Lower lobe of right lung (tissue), 2 donors: ENCODE measurements around the gene COL19A1. TPM values are rescaled to one million over a fixed set of nuclear protein-coding genes. Genes with fewer than 3 reads are reported as not detected.
A peak's percentile ranks its signal among the peaks of the same experiment; 100 is the strongest.

Experiments used
- ATAC-seq, 2 donors: fragments of 200-7000 bp; cut with Tn5 transposase; one replicate each; pipeline ENCODE4 v1.9.1; 2020 to 2022; ENCODE audit warnings: mild to moderate bottlenecking in 2 of 2, moderate library complexity in 2 of 2
- DNase-seq: peaks from one replicate; pipeline ENCODE4 v3.0.0-alpha.2; 2020
- H3K27ac ChIP-seq: fragments of 200-600 bp; one replicate; pipeline ENCODE4 v1.8.0; 2022
- H3K27me3 ChIP-seq: fragments of 200-600 bp; one replicate; pipeline ENCODE4 v1.8.0; 2022; ENCODE audit warnings: low read depth
- H3K36me3 ChIP-seq: fragments of 200-600 bp; one replicate; pipeline ENCODE4 v1.8.0; 2022; ENCODE audit warnings: mild to moderate bottlenecking
- H3K4me1 ChIP-seq: fragments of 200-600 bp; one replicate; pipeline ENCODE4 v1.8.0; 2022
- H3K4me3 ChIP-seq: fragments of 200-600 bp; one replicate; pipeline ENCODE4 v1.8.0; 2022; ENCODE audit warnings: mild to moderate bottlenecking
- H3K9me3 ChIP-seq: fragments of 200-600 bp; one replicate; pipeline ENCODE4 v1.8.0; 2022
- intact Hi-C: fragments of 100-400 bp; cut with DNase I; formaldehyde crosslinking; loops from one replicate; pipeline ENCODE4 v1.11.0; 2022
- total RNA-seq: library from RNA; stranded (reverse); fragmentation: NEBNext Ultra II Directional; extraction: Animal tissue kit (Norgen Biotek cat#: 25700); gene quantifications from one replicate; pipeline ENCODE4 v1.2.1, GENCODE V29; 2021
- TF ChIP-seq, protein P1 (sequence below): fragments of 200-600 bp; IDR thresholded peaks from one replicate; pipeline ENCODE4 v1.8.0; 2022; ENCODE audit warnings: antibody characterized with exemption, mild to moderate bottlenecking
- donor health status: DM: no; HTN: yes; CAD: no; lungs with severe emphysema.

The COL19A1 gene
- total RNA-seq, 1 donor from 2014 or later = not detected

DNA sequence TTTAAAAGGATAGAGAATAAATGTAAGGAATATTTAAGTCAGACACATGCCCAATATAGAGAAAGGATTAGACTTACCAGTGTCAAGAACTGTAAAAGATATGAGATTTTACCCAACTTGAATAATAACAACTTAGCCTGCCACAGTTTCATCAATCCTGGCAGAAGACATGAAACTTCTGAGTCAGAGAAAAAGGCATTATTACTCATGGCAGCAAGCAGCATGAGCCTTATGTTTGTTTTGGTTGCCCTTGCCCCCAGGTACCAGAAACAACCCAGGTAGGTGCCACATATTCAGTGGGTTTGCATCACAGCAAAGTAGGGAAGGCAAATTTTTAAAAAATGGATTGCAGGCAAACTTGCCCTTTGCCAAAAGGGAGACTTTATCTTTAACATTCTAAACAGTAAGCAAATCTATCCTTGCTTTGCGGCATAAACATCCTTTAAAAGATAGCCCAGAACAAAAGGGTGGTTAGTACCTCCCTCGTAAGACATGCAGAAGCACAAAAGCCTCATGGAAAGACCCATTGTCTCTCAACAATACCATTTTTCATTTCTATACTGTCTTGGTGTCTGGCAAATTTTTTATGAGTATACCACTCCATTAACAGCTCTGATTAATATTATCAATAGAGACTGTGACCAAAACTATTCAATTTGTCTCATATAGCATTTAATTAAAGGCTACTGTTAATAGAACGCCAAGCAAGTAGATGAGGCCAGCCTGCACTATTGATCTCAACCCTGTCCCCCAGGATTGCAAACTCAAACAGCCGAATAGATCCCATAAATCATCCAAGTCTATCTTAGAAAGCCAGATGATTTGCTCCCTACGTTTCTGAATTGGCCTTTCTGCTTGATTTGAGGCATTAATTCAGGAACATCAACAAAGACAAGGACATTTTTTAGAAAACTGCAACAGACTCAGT, 185.1 kb downstream of the COL19A1 start:
- DNase-seq (no peak), ATAC-seq (no peak)
- H3K36me3 ChIP-seq = no peaks in the 10 kb centered on the region
- no peak overlapping the region for H3K27ac ChIP-seq
- TF ChIP-seq, protein P1, sequence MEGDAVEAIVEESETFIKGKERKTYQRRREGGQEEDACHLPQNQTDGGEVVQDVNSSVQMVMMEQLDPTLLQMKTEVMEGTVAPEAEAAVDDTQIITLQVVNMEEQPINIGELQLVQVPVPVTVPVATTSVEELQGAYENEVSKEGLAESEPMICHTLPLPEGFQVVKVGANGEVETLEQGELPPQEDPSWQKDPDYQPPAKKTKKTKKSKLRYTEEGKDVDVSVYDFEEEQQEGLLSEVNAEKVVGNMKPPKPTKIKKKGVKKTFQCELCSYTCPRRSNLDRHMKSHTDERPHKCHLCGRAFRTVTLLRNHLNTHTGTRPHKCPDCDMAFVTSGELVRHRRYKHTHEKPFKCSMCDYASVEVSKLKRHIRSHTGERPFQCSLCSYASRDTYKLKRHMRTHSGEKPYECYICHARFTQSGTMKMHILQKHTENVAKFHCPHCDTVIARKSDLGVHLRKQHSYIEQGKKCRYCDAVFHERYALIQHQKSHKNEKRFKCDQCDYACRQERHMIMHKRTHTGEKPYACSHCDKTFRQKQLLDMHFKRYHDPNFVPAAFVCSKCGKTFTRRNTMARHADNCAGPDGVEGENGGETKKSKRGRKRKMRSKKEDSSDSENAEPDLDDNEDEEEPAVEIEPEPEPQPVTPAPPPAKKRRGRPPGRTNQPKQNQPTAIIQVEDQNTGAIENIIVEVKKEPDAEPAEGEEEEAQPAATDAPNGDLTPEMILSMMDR = no peak
- no peaks in the 10 kb centered on the region for H3K4me1 ChIP-seq
- no peaks in the 10 kb centered on the region for H3K9me3 ChIP-seq
- intact Hi-C loops = no loop called here
- H3K27me3 ChIP-seq = no peaks in the 10 kb centered on the region
- H3K4me3 ChIP-seq = no peak overlapping the region

DNA sequence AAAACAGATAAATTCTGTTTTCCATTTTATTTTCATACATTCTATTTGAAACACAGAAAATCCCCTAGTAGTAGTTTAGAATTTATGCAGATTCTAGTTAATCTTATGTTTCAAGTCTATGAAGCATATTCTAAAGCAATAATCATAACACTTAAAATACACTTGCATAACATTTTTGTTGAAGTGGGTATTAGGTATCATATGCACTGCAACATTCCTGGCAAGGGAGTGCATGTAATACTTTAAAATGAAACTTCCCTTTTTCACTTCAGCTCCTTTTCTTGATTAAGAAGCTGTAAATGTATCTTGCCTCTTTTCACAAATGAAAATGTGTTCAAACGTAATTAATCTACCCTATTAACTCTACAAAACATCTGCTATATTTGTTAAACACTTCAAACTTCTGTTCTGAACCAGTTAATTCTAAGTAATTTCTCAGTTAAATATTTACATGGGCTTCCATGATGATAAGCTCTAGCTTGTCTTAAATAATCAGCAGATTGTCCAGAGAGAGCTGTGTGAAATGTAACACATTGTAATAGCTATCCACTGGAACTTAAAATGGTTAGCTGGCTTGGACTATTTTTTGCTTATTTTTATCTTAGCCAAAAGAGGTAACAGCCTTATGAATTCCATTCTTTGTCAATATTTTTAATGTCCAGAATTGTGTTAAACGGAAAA, 192.8 kb downstream of the COL19A1 start:
- Histone ChIP-seq H3K4me3 (no peak overlapping the region), H3K9me3 (no peaks in the 10 kb centered on the region), H3K27ac (no peak overlapping the region), H3K27me3 (no peaks in the 10 kb centered on the region), H3K4me1 (no peaks in the 10 kb centered on the region), H3K36me3 (no peaks in the 10 kb centered on the region)
- TF ChIP-seq, protein P1 = no peak
- intact Hi-C loops = no loop called here
- peak; percentile 50 to 61 for ATAC-seq
- no peak for DNase-seq

DNA sequence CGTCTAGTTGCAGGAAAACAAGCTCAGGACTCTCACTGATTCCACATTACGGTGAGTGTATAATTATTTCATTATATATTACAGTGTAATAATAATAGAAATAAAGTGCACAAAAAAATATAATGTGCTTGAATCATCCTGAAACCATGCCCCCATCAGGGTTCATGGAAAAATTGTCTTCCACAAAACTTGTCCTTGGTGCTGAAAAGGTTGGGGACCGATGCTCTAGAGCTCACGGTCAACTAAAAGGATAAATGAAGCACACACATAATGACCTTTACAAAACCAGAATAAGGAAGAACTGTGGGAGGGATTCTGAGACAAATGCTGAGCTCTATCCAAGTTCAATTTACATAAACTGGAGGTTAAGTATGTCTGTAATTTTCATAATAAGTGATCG, 194.3 kb downstream of the COL19A1 start:
- Histone ChIP-seq H3K4me1 (no peaks in the 10 kb centered on the region), H3K9me3 (no peaks in the 10 kb centered on the region), H3K27me3 (no peaks in the 10 kb centered on the region), H3K36me3 (no peaks in the 10 kb centered on the region), H3K4me3 (no peak overlapping the region), H3K27ac (no peak overlapping the region)
- ATAC-seq (no peak), DNase-seq (no peak)
- intact Hi-C loops = no loop called here
- TF ChIP-seq, protein P1 = no peak

DNA sequence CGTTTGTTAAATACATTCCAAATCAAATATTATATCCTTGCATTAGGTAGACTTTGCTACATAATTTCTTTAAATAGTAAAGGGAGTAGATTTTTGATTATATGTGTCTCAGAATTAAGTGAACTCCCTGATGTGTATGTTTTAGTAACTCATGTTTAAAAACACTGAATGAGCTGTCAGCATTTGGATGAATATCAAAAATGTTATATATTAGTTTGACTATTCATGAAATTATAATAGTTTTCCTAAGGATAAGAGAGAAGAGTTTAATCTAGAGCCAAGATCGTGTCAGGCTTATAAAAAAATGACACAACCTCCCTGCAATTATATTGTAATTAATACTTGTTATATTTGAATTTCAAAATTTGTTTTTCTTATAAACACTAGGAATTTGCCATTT, 195.2 kb downstream of the COL19A1 start:
- no peak overlapping the region for H3K4me3 ChIP-seq
- no peak for DNase-seq
- TF ChIP-seq, protein P1 = no peak
- no peaks in the 10 kb centered on the region for H3K36me3 ChIP-seq
- no peaks in the 10 kb centered on the region for H3K4me1 ChIP-seq
- no peaks in the 10 kb centered on the region for H3K9me3 ChIP-seq
- ATAC-seq = no peak
- H3K27me3 ChIP-seq = no peaks in the 10 kb centered on the region
- intact Hi-C loops = no loop called here
- no peak overlapping the region for H3K27ac ChIP-seq

DNA sequence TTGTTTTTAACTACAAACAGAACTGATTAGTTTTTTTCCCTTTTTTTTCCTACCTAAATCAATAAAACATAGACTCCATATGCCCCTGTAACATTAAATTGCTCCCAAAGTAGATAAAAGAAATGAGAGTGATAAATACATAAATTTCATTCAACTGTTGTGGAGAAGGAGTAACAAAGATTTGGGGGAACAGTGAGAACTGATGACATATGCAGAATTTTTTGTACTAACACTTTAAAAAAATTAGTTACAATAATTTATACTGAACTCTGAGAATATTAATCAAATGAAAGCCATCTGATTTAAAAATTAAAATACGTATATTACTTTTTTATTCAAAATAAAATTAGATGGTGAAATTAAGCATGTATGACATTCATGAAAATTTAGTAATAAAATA, 195.7 kb downstream of the COL19A1 start:
- ATAC-seq = no peak
- no peaks in the 10 kb centered on the region for H3K36me3 ChIP-seq
- intact Hi-C loops = no loop called here

More for the DNA sequence above, 195.7 kb downstream of the COL19A1 start:
- no peak overlapping the region for H3K27ac ChIP-seq
- TF ChIP-seq, protein P1 = no peak
- H3K4me1 ChIP-seq = no peaks in the 10 kb centered on the region
- no peaks in the 10 kb centered on the region for H3K9me3 ChIP-seq
- DNase-seq = no peak
- H3K27me3 ChIP-seq = no peaks in the 10 kb centered on the region
- no peak overlapping the region for H3K4me3 ChIP-seq
